HG02943 (cell line): Measurements from ENCODE around the gene AKIRIN2.
"Not testable (repeated sequence)": the region's sequence is repeated elsewhere in the genome, so short reads cannot be mapped to it uniquely, and the experiment has no call there.

Source experiments
- ATAC-seq: cut with Tn5 transposase; IDR thresholded peaks from one replicate; pipeline ENCODE4 v1.9.1; 2021; ENCODE audit warnings: mild to moderate bottlenecking, low read depth, moderate library complexity; ENCODE audit not compliant: unreplicated experiment

The AKIRIN2 gene

DNA sequence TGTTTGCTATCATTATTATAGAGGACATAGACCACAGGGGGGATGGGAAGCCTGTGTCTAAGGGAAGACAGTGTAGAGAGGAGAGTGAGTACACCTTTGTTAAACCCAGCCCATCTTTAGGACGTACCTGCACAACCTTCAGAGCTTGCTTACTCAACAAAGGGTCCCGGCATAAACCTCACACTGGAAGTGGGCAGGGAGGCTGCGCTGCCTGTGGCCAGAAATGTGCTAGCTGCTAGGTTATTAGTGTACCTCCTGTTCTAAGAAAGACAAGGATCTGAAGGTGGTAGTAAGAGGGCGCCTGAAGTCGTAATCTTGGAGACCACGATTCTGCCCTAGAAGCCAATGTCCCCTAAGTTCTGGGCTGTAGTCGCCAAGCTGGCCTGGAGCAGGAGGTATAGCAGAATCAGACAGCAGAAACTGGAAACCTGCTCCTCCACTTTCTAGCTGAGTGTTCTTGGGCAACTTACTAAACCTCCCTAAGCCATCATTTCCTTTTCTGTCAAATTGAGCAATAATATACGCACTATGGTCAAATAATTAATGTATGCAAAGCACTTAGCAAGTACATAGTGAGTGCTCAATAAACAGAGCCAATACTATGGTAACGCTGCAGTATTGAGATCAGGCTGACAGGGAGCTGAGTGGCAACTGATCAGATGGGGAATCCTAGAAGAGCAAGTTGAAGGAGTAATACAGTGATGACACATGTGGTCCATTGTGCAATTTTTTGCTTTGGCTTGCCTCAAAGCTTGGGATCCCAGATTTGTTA lies 16.8 kb upstream of the AKIRIN2 start:
- no peak for ATAC-seq

- ATAC-seq, result no peak
These were observed 15.0 kb upstream of the AKIRIN2 start for GRCh38 chr6:87716928-87717614.

GRCh38 chr6:87714093-87714842 lies 12.2 kb upstream of the AKIRIN2 start:
- no peak for ATAC-seq

DNA sequence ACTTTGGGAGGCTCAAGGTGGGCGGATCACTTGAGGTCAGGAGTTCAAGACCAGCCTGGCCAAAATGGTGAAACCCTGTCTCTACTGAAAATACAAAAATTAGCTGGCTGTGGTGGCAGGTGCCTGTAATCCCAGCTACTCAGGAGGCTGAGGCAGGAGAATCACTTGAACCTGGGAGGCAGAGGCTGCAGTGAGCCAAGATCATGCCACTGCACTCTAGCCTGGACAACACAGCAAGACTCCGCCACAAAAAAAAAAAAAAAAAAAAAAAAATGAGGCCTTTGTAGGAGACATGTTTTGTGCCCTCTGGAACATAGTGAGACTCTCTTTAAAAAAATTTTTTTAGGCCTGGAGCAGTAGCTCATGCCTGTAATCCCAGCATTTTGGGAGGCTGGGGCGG lies 10.7 kb upstream of the AKIRIN2 start:
- ATAC-seq, result not testable (repeated sequence)

- ATAC-seq, result no peak
These were observed 8.1 kb upstream of the AKIRIN2 start for GRCh38 chr6:87710090-87710489.

DNA sequence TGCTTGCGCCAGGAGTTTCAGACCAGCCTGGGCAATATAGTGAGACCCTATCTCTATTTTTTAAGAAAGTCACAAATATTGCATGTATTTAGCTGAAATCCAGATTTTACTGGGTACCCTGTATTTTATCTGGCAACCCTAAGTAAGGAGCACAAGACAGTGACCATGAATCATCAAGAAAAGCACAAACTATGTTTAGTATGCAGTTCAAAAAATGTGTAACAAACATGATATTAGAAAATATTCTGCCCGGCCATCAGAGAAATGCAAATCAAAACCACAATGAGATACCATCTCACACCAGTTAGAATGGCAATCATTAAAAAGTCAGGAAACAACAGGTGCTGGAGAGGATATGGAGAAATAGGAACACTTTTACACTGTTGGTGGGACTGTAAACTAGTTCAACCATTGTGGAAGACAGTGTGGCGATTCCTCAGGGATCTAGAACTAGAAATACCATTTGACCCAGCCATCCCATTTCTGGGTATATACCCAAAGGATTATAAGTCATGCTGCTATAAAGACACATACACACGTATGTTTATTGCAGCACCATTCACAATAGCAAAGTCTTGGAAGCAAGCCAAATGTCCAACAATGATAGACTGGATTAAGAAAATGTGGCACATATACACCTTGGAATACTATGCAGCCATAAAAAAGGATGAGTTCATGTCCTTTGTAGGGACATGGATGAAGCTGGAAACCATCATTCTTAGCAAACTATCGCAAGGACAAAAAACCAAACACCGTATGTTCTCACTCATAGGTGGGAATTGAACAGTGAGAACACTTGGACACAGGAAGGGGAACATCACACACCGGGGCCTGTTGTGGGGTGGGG lies 6.8 kb upstream of the AKIRIN2 start:
- not testable (repeated sequence) for ATAC-seq

GRCh38 chr6:87706187-87706966 lies 4.3 kb upstream of the AKIRIN2 start:
- ATAC-seq, result no peak

- peak; percentile 43 for ATAC-seq
These were observed 3.1 kb upstream of the AKIRIN2 start for GRCh38 chr6:87705070-87705691.

DNA sequence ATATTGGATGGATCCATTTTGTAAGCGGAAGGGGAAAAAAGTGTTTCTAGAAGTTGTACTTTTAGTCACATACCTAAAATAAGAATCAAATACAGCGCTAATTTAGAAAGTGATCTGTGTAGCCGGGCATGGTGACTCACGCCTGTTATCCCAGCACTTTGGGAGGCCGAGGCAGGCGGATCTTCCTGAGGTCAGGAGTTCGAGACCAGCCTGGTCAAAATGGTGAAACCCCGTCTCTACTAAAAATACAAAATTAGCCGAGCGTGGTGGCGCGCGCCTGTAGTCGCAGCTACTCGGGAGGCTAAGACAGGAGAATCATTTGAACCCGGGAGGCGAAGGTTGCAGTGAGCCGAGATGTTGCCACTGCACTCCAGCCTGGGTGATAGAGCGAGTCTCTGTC lies 1.0 kb upstream of the AKIRIN2 start:
- not testable (repeated sequence) for ATAC-seq

DNA sequence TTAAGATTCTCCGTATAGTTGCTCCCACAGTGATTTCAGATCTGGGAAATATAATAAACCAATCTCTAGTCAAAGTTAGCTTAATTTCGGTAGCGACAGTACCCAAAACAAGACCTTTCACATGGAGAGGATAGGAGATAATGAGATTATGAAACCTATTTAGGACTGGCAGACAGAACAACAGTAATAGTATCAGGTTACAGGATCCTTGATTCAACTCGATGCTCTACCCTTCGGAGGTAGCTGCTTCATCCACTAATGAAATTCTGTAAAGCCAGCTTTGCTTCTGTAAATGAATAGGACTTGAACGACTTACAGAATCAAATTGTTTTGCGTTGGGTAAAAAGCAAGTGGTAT lies 534 bp upstream of the AKIRIN2 start:
- ATAC-seq, result no peak

DNA sequence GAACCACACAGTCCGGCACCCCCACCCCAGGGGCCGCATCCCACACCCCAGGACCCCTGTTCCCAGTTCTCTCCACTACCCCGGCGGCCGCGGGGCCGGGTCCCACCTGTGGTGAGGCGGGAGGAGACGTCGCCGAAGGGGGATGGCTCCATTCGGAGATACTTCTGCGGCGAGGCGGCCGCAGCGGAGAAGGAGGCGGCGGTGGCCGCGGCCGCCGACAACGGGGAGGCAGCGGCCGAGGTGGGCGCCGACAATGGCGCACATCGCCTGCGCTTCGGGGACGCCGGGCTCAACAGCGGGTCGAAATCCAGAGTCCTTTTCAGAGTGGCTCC lies 723 bp downstream of the AKIRIN2 start:
- ATAC-seq, result peak; percentile 1

DNA sequence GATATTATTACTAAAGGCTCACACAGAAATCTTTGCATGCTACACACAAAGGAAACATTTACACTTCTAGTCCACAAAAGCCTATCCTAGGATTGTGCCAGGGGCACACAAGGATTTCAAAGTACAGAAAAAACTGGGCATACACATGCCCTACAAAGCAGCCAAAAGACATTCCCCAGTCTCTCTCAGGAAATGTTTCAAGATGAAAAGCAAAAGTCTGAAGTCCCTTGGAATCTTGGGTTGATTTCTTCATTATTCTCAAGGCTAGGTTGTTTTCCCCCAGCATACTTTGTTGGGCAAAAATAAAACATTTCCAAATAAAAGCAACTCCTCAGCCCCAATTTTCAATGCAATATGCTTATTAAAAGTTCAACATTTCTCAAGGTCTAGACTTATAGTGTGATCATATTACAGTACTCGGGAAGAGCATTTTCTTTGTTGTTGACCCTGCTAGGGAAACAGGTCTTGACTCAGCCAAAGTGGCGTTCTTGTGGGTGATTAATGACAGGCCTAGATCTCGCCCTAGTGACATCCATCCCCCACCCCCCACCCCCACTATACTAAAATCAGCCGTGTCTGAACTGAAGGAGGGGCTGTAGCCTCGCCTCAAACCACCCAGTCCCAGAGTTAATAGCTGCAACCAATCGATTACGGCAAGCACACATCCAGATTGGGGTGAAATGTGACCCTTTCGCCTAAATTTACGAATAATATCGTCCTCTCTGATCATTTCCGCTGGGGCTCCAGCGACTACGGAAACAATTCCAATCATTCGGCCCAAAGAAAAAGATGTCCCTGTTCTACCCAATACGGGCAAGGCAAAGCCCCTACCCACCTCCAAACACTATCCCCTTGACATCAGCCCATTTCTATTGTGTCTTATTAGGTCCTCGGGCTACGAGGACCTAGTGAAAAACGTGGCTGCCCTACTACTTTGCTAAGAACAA lies 1.4 kb downstream of the AKIRIN2 start:
- no peak for ATAC-seq

- no peak for ATAC-seq
These were observed 2.5 kb downstream of the AKIRIN2 start for GRCh38 chr6:87699576-87699975.

DNA sequence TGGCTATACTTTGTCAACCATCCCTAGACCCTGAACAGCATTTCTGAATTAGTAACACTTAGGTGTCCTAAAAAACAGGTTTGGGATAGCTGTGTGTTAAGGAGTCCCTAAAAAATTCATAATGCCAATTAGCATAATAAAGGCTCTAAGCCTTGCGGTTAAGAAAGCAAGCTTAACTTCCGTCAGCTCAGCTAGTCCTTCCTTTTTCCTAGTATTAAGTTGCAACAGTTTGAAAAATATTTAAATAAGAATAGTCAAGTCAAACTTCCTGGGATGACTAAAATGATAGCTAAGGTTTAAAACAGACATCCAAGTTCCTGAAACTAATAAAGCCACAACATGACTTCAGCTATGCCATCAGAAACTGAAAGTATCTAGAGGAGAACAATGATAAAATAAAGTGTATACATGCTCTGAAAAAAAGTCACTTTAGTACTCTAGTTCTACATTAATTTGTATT lies 3.5 kb downstream of the AKIRIN2 start:
- ATAC-seq, result no peak

GRCh38 chr6:87697581-87698546 lies 4.2 kb downstream of the AKIRIN2 start:
- no peak for ATAC-seq

- ATAC-seq, result not testable (repeated sequence)
These were observed 5.2 kb downstream of the AKIRIN2 start for GRCh38 chr6:87696817-87697216.

- no peak for ATAC-seq
These were observed 9.9 kb downstream of the AKIRIN2 start for GRCh38 chr6:87692086-87692485.
